Spinal cord (tissue), 10 donors: ENCODE results near the gene STX2. TPM values are rescaled to one million over a fixed set of nuclear protein-coding genes. Genes with fewer than 3 reads are reported as not detected.
"Not testable (repeated sequence)": the region's sequence is repeated elsewhere in the genome, so short reads cannot be mapped to it uniquely, and the experiment has no call there.

Experiments used
- DNase-seq, 6 donors: peaks; one replicate each; pipeline versions ENCODE4 v3.0.0 to v3.0.0-alpha.2; 2013 to 2015; ENCODE audit warnings: low spot score in 6 of 6, low read depth in 4 of 6
- H3K27ac ChIP-seq: one replicate; pipeline ENCODE4 v1.5.1; 2013; ENCODE audit warnings: low read depth, low read length, control low read depth
- H3K27me3 ChIP-seq: one replicate; pipeline ENCODE4 v1.6.1; 2013; ENCODE audit warnings: low read length; ENCODE audit not compliant: control insufficient read depth, insufficient read depth
- H3K36me3 ChIP-seq: one replicate; pipeline ENCODE4 v1.6.1; 2013; ENCODE audit warnings: low read length; ENCODE audit not compliant: control insufficient read depth, insufficient read depth
- H3K4me1 ChIP-seq: one replicate; pipeline ENCODE4 v1.6.1; 2013; ENCODE audit warnings: low read length; ENCODE audit not compliant: control insufficient read depth, insufficient read depth
- H3K4me3 ChIP-seq: one replicate; pipeline ENCODE4 v1.5.1; 2013; ENCODE audit warnings: low read depth, low read length, control low read depth
- H3K9me3 ChIP-seq: one replicate; pipeline ENCODE4 v1.6.1; 2013; ENCODE audit warnings: low read length; ENCODE audit not compliant: control insufficient read depth, insufficient read depth
- WGBS: methylation state at CpG from one replicate; pipeline ENCODE4 v1.1.5; 2013; ENCODE audit warnings: missing lambda C conversion rate; ENCODE audit not compliant: insufficient coverage; 5-methylcytosine and 5-hydroxymethylcytosine counted together
- polyA plus RNA-seq, 2 donors: library from polyadenylated mRNA; unstranded; fragments of 120-200 nt; gene quantifications; one replicate each; pipeline ENCODE4 v1.2.1, GENCODE V29; 2013; ENCODE audit not compliant: insufficient read length in 2 of 2
- total RNA-seq, 2 donors: library from RNA; depleted of rRNA in 1 of 2; stranded (reverse); fragments of 120-200 nt in 1 of 2; fragments of >200 nt in 1 of 2; gene quantifications; one replicate each; pipeline versions ENCODE4 v1.2.3 to v1.2.4, GENCODE V29; 2013 to 2014
- donor health status: healthy.

Gene STX2
- total and polyA plus RNA-seq, 4 donors = 35.5 to 41.4 (median 38.8) TPM

DNA sequence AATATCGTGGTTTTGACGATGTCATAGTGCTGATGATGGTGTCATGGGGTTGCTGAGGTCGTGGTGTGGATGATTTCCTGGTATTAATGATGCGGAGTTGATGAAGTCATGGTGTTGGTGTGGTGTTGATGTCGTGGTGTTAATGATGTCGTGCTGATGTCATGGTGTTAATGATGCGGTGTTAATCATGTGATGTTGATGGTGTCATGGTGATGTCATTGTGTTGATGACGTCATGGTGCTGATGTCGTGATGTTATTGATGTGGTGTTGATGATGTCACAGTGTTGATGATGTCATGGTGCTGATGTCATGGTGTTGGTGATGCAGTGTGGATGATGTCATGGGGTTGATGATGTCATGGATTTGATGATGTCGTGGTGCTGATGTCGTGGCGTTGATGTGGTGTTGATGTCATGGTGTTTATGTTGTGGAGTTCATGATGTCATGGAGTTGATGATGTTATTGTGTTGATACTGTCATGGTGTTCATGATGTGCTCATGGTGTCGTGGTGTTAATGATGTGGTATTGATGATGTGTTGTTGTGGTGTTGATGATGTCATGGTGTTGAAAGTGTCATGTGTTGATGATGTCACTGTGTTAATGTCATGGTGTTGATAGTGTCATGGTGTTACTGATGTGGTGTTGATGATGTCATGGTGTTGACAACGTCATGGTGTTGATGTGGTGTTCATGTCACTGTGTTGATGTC is 74.4 kb downstream of the STX2 start:
- H3K9me3 ChIP-seq = no peaks in the 10 kb centered on the region
- H3K36me3 ChIP-seq = no peaks in the 10 kb centered on the region
- peaks cover 5% of the 10 kb centered on the region for H3K4me1 ChIP-seq
- 97% methylated on average over 14 of the region's 14 CpGs for WGBS
- peak in 2 of 6 donors; percentile 33 to 56 for DNase-seq
- no peak overlapping the region for H3K4me3 ChIP-seq
- H3K27ac ChIP-seq = no peak overlapping the region
- H3K27me3 ChIP-seq = peaks cover 4% of the 10 kb centered on the region

DNA sequence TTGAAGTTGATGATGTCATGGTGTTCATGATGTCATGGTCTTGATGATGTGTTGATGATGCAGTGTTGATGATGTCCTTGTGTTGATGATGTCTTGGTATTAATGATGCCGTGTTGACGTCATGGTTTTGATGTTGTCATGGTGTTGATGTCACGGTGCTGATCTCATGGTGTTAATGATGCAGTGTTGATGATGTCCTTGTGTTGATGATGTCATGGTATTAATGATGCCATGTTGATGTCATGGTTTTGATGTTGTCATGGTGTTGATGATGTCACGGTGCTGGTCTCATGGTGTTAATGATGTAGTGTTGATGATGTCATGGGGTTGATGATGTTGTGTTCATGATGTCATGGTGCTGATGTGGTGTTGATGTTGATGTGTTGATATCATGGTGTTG is 75.0 kb downstream of the STX2 start:
- H3K4me1 ChIP-seq = peaks cover 5% of the 10 kb centered on the region
- no peak overlapping the region for H3K27ac ChIP-seq
- no peaks in the 10 kb centered on the region for H3K9me3 ChIP-seq
- H3K4me3 ChIP-seq = no peak overlapping the region
- WGBS = 100% methylated on average over 4 of the region's 4 CpGs
- DNase-seq = peak in 2 of 6 donors; percentile 14 to 36
- peaks cover 4% of the 10 kb centered on the region for H3K27me3 ChIP-seq
- no peaks in the 10 kb centered on the region for H3K36me3 ChIP-seq

DNA sequence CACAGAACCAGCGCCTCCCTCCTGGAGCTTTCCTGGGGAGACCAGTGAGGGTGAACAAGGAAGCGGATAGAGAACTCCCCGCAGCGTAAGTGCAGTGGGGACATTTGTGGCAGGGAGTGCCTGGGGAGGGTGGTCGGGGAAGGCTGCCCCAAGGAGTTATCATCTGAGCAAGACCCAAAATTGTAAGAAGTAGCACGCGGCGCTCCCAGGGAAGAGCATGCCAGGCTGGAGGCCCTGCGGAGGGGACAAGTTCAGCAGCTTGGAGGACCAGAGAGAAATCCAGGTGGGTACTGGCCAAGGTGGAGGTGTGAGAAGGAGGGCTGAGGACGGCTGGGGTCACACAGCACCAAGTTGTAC is 76.8 kb downstream of the STX2 start:
- H3K27ac ChIP-seq = no peak overlapping the region
- no peak overlapping the region for H3K4me3 ChIP-seq
- no peaks in the 10 kb centered on the region for H3K9me3 ChIP-seq
- 94% methylated on average over 10 of the region's 10 CpGs for WGBS
- peaks cover 4% of the 10 kb centered on the region for H3K27me3 ChIP-seq
- H3K4me1 ChIP-seq = peaks cover 5% of the 10 kb centered on the region
- no peaks in the 10 kb centered on the region for H3K36me3 ChIP-seq
- DNase-seq = no peak

GRCh38 chr12:130761537-130762318 is 77.3 kb downstream of the STX2 start:
- no peaks in the 10 kb centered on the region for H3K9me3 ChIP-seq
- 43% methylated on average over 27 of the region's 29 CpGs for WGBS
- DNase-seq = peak in 5 of 6 donors; percentile 63 to 93 (median 66)
- H3K36me3 ChIP-seq = no peaks in the 10 kb centered on the region
- H3K27me3 ChIP-seq = peaks cover 4% of the 10 kb centered on the region
- no peak overlapping the region for H3K27ac ChIP-seq
- peaks cover 5% of the 10 kb centered on the region for H3K4me1 ChIP-seq
- H3K4me3 ChIP-seq = no peak overlapping the region

GRCh38 chr12:130754234-130754901 is 84.7 kb downstream of the STX2 start:
- no peak overlapping the region for H3K27ac ChIP-seq
- WGBS = 100% methylated on average over 1 of the region's 3 CpGs
- H3K4me1 ChIP-seq = peaks cover 4% of the 10 kb centered on the region
- no peak overlapping the region for H3K4me3 ChIP-seq
- peak in 2 of 6 donors; percentile 67 to 74 for DNase-seq
- H3K9me3 ChIP-seq = no peaks in the 10 kb centered on the region
- H3K27me3 ChIP-seq = no peaks in the 10 kb centered on the region
- H3K36me3 ChIP-seq = no peaks in the 10 kb centered on the region

DNA sequence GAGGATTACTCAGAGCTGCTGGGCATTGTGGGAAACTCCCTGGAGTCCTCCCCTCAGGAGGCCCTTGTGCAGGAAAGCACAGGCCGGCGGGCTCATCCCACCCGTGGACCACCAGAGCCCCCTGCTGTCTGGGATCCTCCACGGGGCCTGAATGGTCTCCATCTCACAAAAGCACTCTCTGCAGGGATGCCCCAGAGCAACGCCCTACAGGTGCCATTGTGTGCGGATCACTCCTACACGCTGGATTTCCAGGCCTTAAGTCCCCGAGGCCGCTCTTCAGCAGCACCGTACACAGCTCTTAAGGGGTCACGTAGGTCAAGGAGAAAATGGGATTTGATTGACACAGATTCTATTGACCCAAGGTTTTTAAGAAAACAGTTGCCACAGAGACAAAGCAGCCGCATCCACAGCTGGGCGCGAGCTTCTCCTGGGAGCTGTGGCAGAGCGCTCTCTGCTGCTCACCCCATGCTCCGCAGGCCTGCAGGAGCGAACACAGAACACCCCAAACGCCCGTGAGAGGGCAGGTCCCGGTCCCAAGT is 86.3 kb downstream of the STX2 start:
- WGBS = 39% methylated on average over 15 of the region's 20 CpGs
- no peaks in the 10 kb centered on the region for H3K9me3 ChIP-seq

DNA sequence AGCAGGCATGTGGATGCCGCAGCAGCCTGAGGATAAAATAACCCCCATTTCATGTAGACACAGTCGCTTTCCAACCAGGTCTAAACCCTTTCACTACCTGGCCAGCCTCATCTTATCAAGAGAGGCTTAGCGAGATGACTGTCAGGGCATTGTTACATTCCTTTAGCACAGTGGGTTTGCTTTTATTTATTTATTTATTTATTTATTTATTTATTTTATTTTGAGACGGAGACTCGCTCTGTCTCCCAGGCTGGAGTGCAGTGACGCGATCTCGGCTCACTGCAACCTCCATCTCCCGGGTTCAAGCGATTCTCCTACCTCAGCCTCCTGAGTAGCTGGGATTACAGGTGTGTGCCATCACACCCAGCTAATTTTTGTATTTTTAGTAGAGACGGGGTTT is 87.0 kb downstream of the STX2 start:
- not testable (repeated sequence) for H3K27me3 ChIP-seq, H3K36me3 ChIP-seq, H3K9me3 ChIP-seq, H3K4me3 ChIP-seq, DNase-seq, H3K27ac ChIP-seq
- H3K4me1 ChIP-seq = peaks cover 14% of the 10 kb centered on the region
- WGBS = 100% methylated on average over 1 of the region's 11 CpGs

More for the DNA sequence above, 86.3 kb downstream of the STX2 start:
- peak in 2 of 6 donors; percentile 16 to 41 for DNase-seq
- Histone ChIP-seq H3K4me3 (no peak overlapping the region), H3K27ac (no peak overlapping the region), H3K36me3 (no peaks in the 10 kb centered on the region), H3K4me1 (peaks cover 9% of the 10 kb centered on the region), H3K27me3 (no peaks in the 10 kb centered on the region)

DNA sequence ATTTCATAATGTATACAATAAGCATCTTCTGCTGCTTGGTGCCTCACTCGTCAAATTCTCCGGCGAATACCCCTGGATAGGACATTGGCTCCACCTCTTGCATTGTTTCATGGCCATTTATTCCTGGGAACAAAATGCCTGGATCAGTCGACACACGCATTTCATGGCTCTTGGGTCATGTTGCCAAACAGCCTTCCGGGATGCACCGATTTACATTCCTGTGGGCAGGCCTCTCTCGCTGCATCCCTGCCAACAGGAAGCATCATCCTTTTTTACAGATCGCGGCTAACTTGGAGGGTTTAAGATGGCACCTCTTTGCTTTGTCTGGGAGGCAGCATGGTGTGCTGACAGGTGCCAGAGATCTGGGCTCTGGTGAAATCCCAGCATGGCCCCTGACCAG is 90.3 kb downstream of the STX2 start:
- H3K36me3 ChIP-seq = no peaks in the 10 kb centered on the region
- peaks cover 10% of the 10 kb centered on the region for H3K4me1 ChIP-seq
- H3K27ac ChIP-seq = no peak overlapping the region
- H3K9me3 ChIP-seq = no peaks in the 10 kb centered on the region
- no peaks in the 10 kb centered on the region for H3K27me3 ChIP-seq
- no peak overlapping the region for H3K4me3 ChIP-seq
- WGBS = 36% methylated on average over 10 of the region's 10 CpGs
- DNase-seq = peak in 1 of 6 donors; percentile 22

- DNase-seq = peak; percentile 69 to 98 (median 86)
- 1% methylated on average over 6 of the region's 13 CpGs for WGBS
- H3K27me3 ChIP-seq = no peaks in the 10 kb centered on the region
- H3K4me1 ChIP-seq = peaks cover 10% of the 10 kb centered on the region
- H3K27ac ChIP-seq = no peak overlapping the region
- H3K9me3 ChIP-seq = no peaks in the 10 kb centered on the region
- no peak overlapping the region for H3K4me3 ChIP-seq
- H3K36me3 ChIP-seq = no peaks in the 10 kb centered on the region
These were observed 90.9 kb downstream of the STX2 start for GRCh38 chr12:130747867-130748740.
